CD8-positive, alpha-beta memory T cell (primary cell): ENCODE results near the gene REG1B. TPM values are rescaled to one million over a fixed set of nuclear protein-coding genes. Genes with fewer than 3 reads are reported as not detected.

Experiments used
- CTCF ChIA-PET: fragments of 350-600 bp; sonication (Branson Sonifier 250); formaldehyde crosslinking; loops from one replicate; lab custom pipeline; 2021; ENCODE audit warnings: antibody characterized with exemption; lab: Charles Lee
- POLR2A ChIA-PET: fragments of 350-600 bp; sonication (Branson Sonifier 250); formaldehyde crosslinking; loops from one replicate; lab custom pipeline; 2021; ENCODE audit warnings: antibody characterized with exemption; lab: Charles Lee
- DNase-seq, 5 donors: peaks; one replicate each; pipeline versions ENCODE4 v3.0.0 to v3.0.0-alpha.2; 2020 to 2022; ENCODE audit warnings: mixed read lengths in 1 of 5
- H3K27ac ChIP-seq: one replicate; pipeline ENCODE4 v1.7.0; 2013; ENCODE audit warnings: low read depth, mild to moderate bottlenecking, low read length, moderate library complexity
- H3K27me3 ChIP-seq: 2 replicates; pipeline ENCODE4 v1.7.0; 2013; ENCODE audit warnings: low read length, mild to moderate bottlenecking; ENCODE audit not compliant: insufficient read depth, poor library complexity, severe bottlenecking
- H3K36me3 ChIP-seq: 2 replicates; pipeline ENCODE4 v1.7.0; 2013; ENCODE audit warnings: mild to moderate bottlenecking, low read length, moderate library complexity; ENCODE audit not compliant: insufficient read depth
- H3K4me1 ChIP-seq: 2 replicates; pipeline ENCODE4 v1.7.0; 2013; ENCODE audit warnings: mild to moderate bottlenecking, low read length, moderate library complexity; ENCODE audit not compliant: insufficient read depth
- H3K4me3 ChIP-seq: 2 replicates; pipeline ENCODE4 v1.7.0; 2013; ENCODE audit warnings: mild to moderate bottlenecking, low read length
- H3K9me3 ChIP-seq: 2 replicates; pipeline ENCODE4 v1.7.0; 2013; ENCODE audit warnings: mild to moderate bottlenecking, low read length
- H3K27ac Mint-ChIP-seq, 8 donors: one replicate each; pipeline ENCODE4 v1.8.0; 2020 to 2021; ENCODE audit warnings: mixed read lengths in 8 of 8, mild to moderate bottlenecking in 6 of 8, inconsistent platforms in 3 of 8, moderate library complexity in 3 of 8
- H3K27me3 Mint-ChIP-seq, 2 donors: one replicate each; pipeline ENCODE4 v1.8.0; 2020 to 2021; ENCODE audit warnings: mixed read lengths in 2 of 2, mild to moderate bottlenecking in 1 of 2, moderate library complexity in 1 of 2
- H3K36me3 Mint-ChIP-seq, 3 donors: one replicate each; pipeline ENCODE4 v1.8.0; 2020 to 2021; ENCODE audit warnings: mixed read lengths in 3 of 3, inconsistent platforms in 1 of 3, mild to moderate bottlenecking in 1 of 3
- H3K4me1 Mint-ChIP-seq, 3 donors: one replicate each; pipeline ENCODE4 v1.8.0; 2020 to 2021; ENCODE audit warnings: mixed read lengths in 3 of 3, inconsistent platforms in 1 of 3, mild to moderate bottlenecking in 1 of 3
- H3K4me3 Mint-ChIP-seq, 7 donors: one replicate each; pipeline ENCODE4 v1.8.0; 2020 to 2021; ENCODE audit warnings: mixed read lengths in 7 of 7, mild to moderate bottlenecking in 6 of 7, moderate library complexity in 4 of 7, inconsistent platforms in 2 of 7
- H3K9me3 Mint-ChIP-seq, 5 donors: one replicate each; pipeline ENCODE4 v1.8.0; 2020 to 2022; ENCODE audit warnings: mixed read lengths in 5 of 5, mild to moderate bottlenecking in 3 of 5, moderate library complexity in 2 of 5, inconsistent platforms in 1 of 5
- polyA plus RNA-seq: library from polyadenylated mRNA; unstranded; fragments of 300-500 nt; fragmentation: Illumina TruSeq; gene quantifications from one replicate; pipeline ENCODE4 v1.2.3, GENCODE V29; 2021
- total RNA-seq, 2 experiments: library from RNA; stranded (reverse); gene quantifications; one replicate each; pipeline ENCODE4 v1.2.3, GENCODE V29; 2021

Gene REG1B, protein sequence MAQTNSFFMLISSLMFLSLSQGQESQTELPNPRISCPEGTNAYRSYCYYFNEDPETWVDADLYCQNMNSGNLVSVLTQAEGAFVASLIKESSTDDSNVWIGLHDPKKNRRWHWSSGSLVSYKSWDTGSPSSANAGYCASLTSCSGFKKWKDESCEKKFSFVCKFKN
- total RNA-seq, result not detected
- not detected for polyA plus RNA-seq

DNA sequence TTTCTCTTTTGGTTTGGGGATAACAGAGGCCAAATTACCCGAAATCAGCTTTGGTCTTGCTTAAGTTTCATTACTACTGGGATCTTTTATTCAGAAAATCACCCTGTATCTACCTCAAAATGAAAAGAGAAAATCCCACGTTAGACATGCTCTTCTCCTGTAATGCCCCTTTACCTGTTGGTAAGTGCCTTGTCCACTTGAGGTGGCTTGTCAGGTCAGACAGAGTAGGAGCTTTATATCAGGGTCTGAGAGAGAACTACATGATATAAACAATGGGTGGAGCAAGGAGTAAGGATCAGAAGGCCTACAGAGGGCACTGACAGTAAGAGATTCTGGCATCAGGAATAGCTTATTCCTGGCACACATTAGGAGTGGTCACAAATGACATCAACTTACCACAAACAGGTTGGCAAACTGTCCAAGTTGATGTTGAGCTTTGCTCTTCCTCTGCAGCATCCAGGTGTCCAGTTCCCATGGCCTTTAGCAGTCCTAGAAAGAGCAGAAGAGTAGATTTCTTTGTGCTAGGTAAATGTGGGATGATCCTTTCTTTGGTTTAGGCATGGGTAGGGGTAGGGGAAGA is at the start of gene REG1B:
REG1B (minus strand) TSS at position 209 of the 580 bp plus-strand sequence. CDS start 381 bp downstream, outside the sequence.
- H3K27me3 Mint-ChIP-seq, result peaks cover 0 to 1% of the 10 kb centered on the region in 2 donors
- no peaks in the 10 kb centered on the region for H3K9me3 ChIP-seq
- H3K4me1 ChIP-seq, result no peaks in the 10 kb centered on the region
- no peaks in the 10 kb centered on the region for H3K4me1 Mint-ChIP-seq
- no peak for DNase-seq
- H3K27ac ChIP-seq, result no peak within 1 kb of the TSS
- no peaks in the 10 kb centered on the region for H3K36me3 ChIP-seq
- no peak within 1 kb of the TSS for H3K4me3 Mint-ChIP-seq
- ChIA-PET CTCF (no interaction called here), POLR2A (no interaction called here)
- no peaks in the 10 kb centered on the region for H3K27me3 ChIP-seq
- H3K9me3 Mint-ChIP-seq, result peaks cover 1 to 17% (median 10%) of the 10 kb centered on the region in 5 donors
- no peak within 1 kb of the TSS for H3K27ac Mint-ChIP-seq
- H3K36me3 Mint-ChIP-seq, result no peaks in the 10 kb centered on the region
- H3K4me3 ChIP-seq, result no peak within 1 kb of the TSS

DNA sequence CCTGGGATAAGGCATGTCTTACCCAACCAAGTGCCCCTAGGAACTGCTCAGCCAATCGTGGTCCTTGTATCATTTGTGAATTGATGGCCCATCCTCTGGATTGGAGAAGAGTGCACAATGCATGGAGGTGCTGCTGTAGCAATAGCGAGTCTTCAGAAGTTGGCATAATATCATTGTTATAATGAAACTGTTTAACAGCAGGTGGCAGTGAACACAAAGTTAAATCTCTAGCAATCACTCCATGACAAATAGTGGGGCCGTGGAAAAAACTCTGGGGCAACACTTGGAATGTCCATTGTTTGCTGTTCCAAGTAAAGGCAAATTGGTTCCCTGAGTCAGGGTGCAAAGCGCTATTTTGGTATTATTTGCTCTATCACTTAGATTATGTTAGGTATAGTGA is 43.9 kb upstream of the REG1B start:
- Histone ChIP-seq H3K4me3 (no peak overlapping the region), H3K4me1 (no peaks in the 10 kb centered on the region), H3K27me3 (no peaks in the 10 kb centered on the region), H3K9me3 (no peaks in the 10 kb centered on the region), H3K36me3 (no peaks in the 10 kb centered on the region), H3K27ac (no peak overlapping the region)
- Mint-ChIP-seq H3K4me3 (no peak overlapping the region), H3K27ac (peak overlapping the region in 1 of 8 donors; percentile 10), H3K36me3 (no peaks in the 10 kb centered on the region), H3K4me1 (no peaks in the 10 kb centered on the region), H3K9me3 (peaks cover 0 to 16% (median 5%) of the 10 kb centered on the region in 5 donors), H3K27me3 (no peaks in the 10 kb centered on the region)
- no peak for DNase-seq
- POLR2A ChIA-PET, result no interaction called here
- CTCF ChIA-PET, result no interaction called here

DNA sequence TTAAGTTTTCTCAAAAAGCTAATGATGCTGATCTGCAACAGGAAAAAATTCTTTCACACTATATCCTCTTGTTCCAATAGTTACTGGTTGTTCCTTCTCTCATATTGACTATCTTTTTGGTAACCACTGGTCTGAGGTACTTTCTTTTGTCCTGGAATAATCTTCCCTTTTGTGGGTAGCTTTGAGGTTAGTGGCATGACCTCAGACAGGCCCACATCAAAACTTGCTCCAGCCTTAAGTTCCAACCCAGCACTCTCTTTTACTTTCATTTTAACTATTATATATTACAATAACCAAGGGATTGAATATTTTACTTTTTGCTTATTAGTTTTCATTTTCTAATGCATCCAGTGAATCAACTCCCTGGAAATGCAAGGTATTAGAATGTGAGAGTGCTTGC is 42.0 kb upstream of the REG1B start:
- Histone ChIP-seq H3K9me3 (no peaks in the 10 kb centered on the region), H3K4me1 (no peaks in the 10 kb centered on the region), H3K27me3 (no peaks in the 10 kb centered on the region), H3K36me3 (no peaks in the 10 kb centered on the region), H3K27ac (no peak overlapping the region), H3K4me3 (no peak overlapping the region)
- Mint-ChIP-seq H3K36me3 (no peaks in the 10 kb centered on the region), H3K4me3 (no peak overlapping the region), H3K9me3 (peaks cover 0 to 9% (median 7%) of the 10 kb centered on the region in 5 donors), H3K27me3 (no peaks in the 10 kb centered on the region), H3K4me1 (no peaks in the 10 kb centered on the region), H3K27ac (no peak overlapping the region)
- no peak for DNase-seq
- ChIA-PET CTCF (no interaction called here), POLR2A (no interaction called here)

DNA sequence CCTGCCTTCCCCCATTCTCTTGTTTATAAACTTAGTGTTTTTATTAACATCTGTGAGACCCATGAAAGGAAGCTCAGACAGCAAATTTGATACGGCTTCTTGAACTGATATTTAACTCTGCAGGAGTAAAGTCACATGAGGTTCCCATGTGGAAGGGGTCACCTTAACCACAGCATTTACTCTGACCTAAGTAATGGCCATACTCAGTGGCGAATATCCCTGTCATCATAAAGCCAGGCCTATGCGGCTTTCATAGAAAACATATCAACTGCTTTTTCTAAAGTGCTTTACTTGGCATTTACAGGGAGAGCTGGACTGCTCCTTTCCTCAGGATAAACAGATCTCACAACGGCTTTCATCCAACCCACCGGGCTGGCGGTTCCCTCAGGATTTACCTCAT is 41.5 kb upstream of the REG1B start:
- Histone ChIP-seq H3K27ac (no peak overlapping the region), H3K4me3 (no peak overlapping the region), H3K4me1 (no peaks in the 10 kb centered on the region), H3K27me3 (no peaks in the 10 kb centered on the region), H3K36me3 (no peaks in the 10 kb centered on the region), H3K9me3 (no peaks in the 10 kb centered on the region)
- no peaks in the 10 kb centered on the region for H3K4me1 Mint-ChIP-seq
- CTCF ChIA-PET, result no interaction called here
- peak overlapping the region in 1 of 7 donors; percentile 36 for H3K4me3 Mint-ChIP-seq
- H3K27ac Mint-ChIP-seq, result no peak overlapping the region
- H3K9me3 Mint-ChIP-seq, result peaks cover 0 to 9% (median 7%) of the 10 kb centered on the region in 5 donors
- no peaks in the 10 kb centered on the region for H3K27me3 Mint-ChIP-seq
- no peak for DNase-seq
- POLR2A ChIA-PET, result no interaction called here
- H3K36me3 Mint-ChIP-seq, result no peaks in the 10 kb centered on the region

DNA sequence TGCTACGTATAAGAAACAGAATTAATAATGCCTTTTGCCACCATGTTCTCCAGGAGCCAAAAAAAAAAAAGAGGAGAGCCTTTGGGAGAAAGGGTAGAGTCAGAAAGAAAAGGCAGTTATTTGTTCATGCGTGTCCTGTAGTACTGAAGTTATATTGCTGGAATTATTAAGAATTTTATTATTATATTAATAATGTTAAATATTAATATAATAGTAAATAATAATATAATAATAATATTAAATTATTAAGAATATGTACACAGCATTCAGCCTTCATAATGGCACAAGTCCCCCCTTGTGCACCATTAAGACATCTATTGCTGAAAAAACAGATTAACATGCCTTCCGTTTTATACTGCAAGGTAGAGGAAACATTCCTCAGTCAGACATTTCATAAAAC is 40.6 kb upstream of the REG1B start:
- ChIA-PET CTCF (no interaction called here), POLR2A (no interaction called here)
- Histone ChIP-seq H3K4me1 (no peaks in the 10 kb centered on the region), H3K36me3 (no peaks in the 10 kb centered on the region), H3K27ac (no peak overlapping the region), H3K9me3 (no peaks in the 10 kb centered on the region), H3K27me3 (no peaks in the 10 kb centered on the region), H3K4me3 (no peak overlapping the region)
- H3K27me3 Mint-ChIP-seq, result no peaks in the 10 kb centered on the region
- H3K27ac Mint-ChIP-seq, result no peak overlapping the region
- no peak for DNase-seq
- H3K4me1 Mint-ChIP-seq, result no peaks in the 10 kb centered on the region
- H3K9me3 Mint-ChIP-seq, result peaks cover 0 to 9% (median 5%) of the 10 kb centered on the region in 5 donors
- no peak overlapping the region for H3K4me3 Mint-ChIP-seq
- H3K36me3 Mint-ChIP-seq, result no peaks in the 10 kb centered on the region

DNA sequence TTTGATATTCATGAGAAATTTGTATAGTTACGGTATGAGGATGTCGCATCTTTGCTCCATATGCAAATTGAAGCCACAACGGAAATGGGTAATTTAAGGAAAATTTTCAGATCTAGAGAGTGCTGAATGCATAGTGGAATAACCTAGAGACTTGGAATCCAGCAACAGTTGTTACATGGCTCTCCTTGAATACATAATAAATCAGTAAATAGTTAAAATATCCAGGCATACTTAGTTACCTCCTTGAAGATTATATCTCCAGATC is 37.9 kb upstream of the REG1B start:
- no peak for DNase-seq
- CTCF ChIA-PET, result no interaction called here
- H3K27ac ChIP-seq, result no peak overlapping the region
- H3K9me3 Mint-ChIP-seq, result peaks cover 5 to 9% (median 7%) of the 10 kb centered on the region in 5 donors
- no peaks in the 10 kb centered on the region for H3K4me1 ChIP-seq
- no peak overlapping the region for H3K27ac Mint-ChIP-seq
- no peak overlapping the region for H3K4me3 ChIP-seq
- POLR2A ChIA-PET, result no interaction called here
- no peaks in the 10 kb centered on the region for H3K36me3 Mint-ChIP-seq
- H3K4me3 Mint-ChIP-seq, result no peak overlapping the region
- H3K27me3 Mint-ChIP-seq, result no peaks in the 10 kb centered on the region
- no peaks in the 10 kb centered on the region for H3K4me1 Mint-ChIP-seq
- no peaks in the 10 kb centered on the region for H3K27me3 ChIP-seq
- H3K9me3 ChIP-seq, result no peaks in the 10 kb centered on the region
- no peaks in the 10 kb centered on the region for H3K36me3 ChIP-seq

DNA sequence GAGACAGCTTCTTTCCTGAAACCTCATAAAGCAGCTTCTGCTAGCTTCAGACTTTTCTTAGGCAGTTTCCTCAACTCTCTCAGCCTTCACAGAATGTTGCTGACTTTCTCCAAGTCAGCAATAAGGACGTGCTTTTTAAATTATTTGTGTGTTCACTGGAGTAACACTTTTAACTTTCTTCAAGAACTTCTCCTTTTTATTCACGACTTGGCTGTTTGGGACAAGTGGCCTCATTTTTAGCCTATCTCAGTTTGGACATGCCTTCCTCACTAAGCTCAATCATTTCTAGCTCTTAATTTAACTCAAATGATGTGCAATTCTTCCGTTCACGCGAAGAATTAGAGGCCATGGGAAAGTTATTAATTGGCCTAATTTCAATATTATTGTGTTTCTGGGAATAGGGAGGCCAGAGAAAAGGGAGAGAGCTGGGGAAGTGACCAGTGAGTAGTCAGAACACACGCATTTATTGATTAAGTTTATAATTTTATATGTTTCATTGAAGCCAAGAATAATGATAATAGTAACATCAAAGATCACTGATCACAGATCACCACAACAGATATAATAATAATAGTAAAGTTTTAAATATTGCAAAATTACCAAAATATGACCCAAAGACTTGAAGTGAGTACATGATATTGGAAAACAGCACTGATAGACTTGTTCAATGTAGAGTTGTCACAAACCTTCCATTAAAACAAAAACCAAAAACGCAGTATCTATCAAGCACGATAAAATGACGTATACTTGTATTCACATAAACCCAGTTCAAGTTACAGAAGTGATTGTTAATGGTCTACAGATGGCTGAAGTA is 37.3 kb upstream of the REG1B start:
- Mint-ChIP-seq H3K27ac (no peak overlapping the region), H3K36me3 (no peaks in the 10 kb centered on the region), H3K27me3 (no peaks in the 10 kb centered on the region), H3K4me3 (no peak overlapping the region), H3K9me3 (peaks cover 5 to 9% (median 7%) of the 10 kb centered on the region in 5 donors), H3K4me1 (no peaks in the 10 kb centered on the region)
- ChIA-PET POLR2A (no interaction called here), CTCF (no interaction called here)
- Histone ChIP-seq H3K27ac (no peak overlapping the region), H3K27me3 (no peaks in the 10 kb centered on the region), H3K4me1 (no peaks in the 10 kb centered on the region), H3K4me3 (no peak overlapping the region), H3K36me3 (no peaks in the 10 kb centered on the region), H3K9me3 (no peaks in the 10 kb centered on the region)
- DNase-seq, result no peak

DNA sequence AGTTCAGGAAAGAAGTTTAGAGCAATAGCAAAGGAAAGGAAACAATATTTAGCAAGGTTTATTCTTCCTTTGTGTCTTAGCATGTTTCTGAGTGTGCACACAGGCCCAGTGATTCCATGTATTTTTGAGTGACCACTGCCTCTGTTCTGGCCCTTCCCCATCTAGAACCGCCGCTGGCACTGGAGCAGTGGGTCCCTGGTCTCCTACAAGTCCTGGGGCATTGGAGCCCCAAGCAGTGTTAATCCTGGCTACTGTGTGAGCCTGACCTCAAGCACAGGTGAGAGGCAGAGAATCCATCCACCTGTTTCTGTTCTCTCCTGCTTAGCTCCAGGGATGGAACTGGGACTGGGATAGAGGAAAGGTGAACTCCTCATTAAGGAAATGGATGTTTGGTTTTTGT is 34.9 kb upstream of the REG1B start:
- H3K27me3 Mint-ChIP-seq, result peaks cover 0 to 2% of the 10 kb centered on the region in 2 donors
- Histone ChIP-seq H3K4me1 (no peaks in the 10 kb centered on the region), H3K4me3 (no peak overlapping the region), H3K36me3 (no peaks in the 10 kb centered on the region), H3K9me3 (no peaks in the 10 kb centered on the region), H3K27me3 (no peaks in the 10 kb centered on the region), H3K27ac (no peak overlapping the region)
- H3K27ac Mint-ChIP-seq, result no peak overlapping the region
- H3K9me3 Mint-ChIP-seq, result peaks cover 2 to 11% (median 6%) of the 10 kb centered on the region in 5 donors
- no peaks in the 10 kb centered on the region for H3K4me1 Mint-ChIP-seq
- CTCF ChIA-PET, result no interaction called here
- DNase-seq, result no peak
- H3K4me3 Mint-ChIP-seq, result no peak overlapping the region
- H3K36me3 Mint-ChIP-seq, result no peaks in the 10 kb centered on the region
- POLR2A ChIA-PET, result no interaction called here
